ENCODE data around the gene PAIP2B.

PAIP2B gene

GRCh38 chr2:71150082-71150816, 76.7 kb downstream of the PAIP2B start:
- no peak for DNase-seq

GRCh38 chr2:71148506-71149063, 78.3 kb downstream of the PAIP2B start:
- DNase-seq: no peak

GRCh38 chr2:71143782-71144181, 83.1 kb downstream of the PAIP2B start:
- no peak for DNase-seq

- no peak for DNase-seq
Measured at GRCh38 chr2:71136174-71136573, 90.7 kb downstream of the PAIP2B start.

GRCh38 chr2:71133603-71134002, 93.3 kb downstream of the PAIP2B start:
- DNase-seq: no peak

Data from activated CD4-positive, alpha-beta T cell treated with anti-CD3 and anti-CD28 coated beads for 48 hours (primary cell).